HG02981 (cell line): ENCODE results near the gene TMEM260.

Experiments
- ATAC-seq: cut with Tn5 transposase; IDR thresholded peaks from one replicate; pipeline ENCODE4 v1.9.1; 2021; ENCODE audit warnings: mild to moderate bottlenecking, moderate library complexity; ENCODE audit not compliant: unreplicated experiment

The TMEM260 gene

GRCh38 chr14:56579345-56580220, at the start of gene TMEM260:
TMEM260 (plus strand) TSS chr14:56579798; CDS start chr14:56579915, 117 bp downstream.
- ATAC-seq, result peak; percentile 79

GRCh38 chr14:56532546-56532945, 47.1 kb upstream of the TMEM260 start:
- ATAC-seq, result no peak

- no peak for ATAC-seq
These were observed 44.9 kb upstream of the TMEM260 start for GRCh38 chr14:56534656-56535055.

GRCh38 chr14:56539862-56540261, 39.7 kb upstream of the TMEM260 start:
- ATAC-seq, result no peak

- ATAC-seq, result no peak
These were observed 36.2 kb upstream of the TMEM260 start for GRCh38 chr14:56543436-56543835.

GRCh38 chr14:56549721-56550120, 29.9 kb upstream of the TMEM260 start:
- no peak for ATAC-seq

GRCh38 chr14:56552615-56553014, 27.0 kb upstream of the TMEM260 start:
- no peak for ATAC-seq

- no peak for ATAC-seq
These were observed 25.3 kb upstream of the TMEM260 start for GRCh38 chr14:56554301-56554700.

- ATAC-seq, result no peak
These were observed 23.6 kb upstream of the TMEM260 start for GRCh38 chr14:56555921-56556570.

- no peak for ATAC-seq
These were observed 20.4 kb upstream of the TMEM260 start for GRCh38 chr14:56559182-56559581.

GRCh38 chr14:56561606-56562005, 18.0 kb upstream of the TMEM260 start:
- no peak for ATAC-seq

- no peak for ATAC-seq
These were observed 16.7 kb upstream of the TMEM260 start for GRCh38 chr14:56562883-56563282.

- ATAC-seq, result no peak
These were observed 10.4 kb upstream of the TMEM260 start for GRCh38 chr14:56569174-56569573.

GRCh38 chr14:56570295-56570694, 9.3 kb upstream of the TMEM260 start:
- no peak for ATAC-seq

GRCh38 chr14:56580221-56580711, 668 bp downstream of the TMEM260 start:
- ATAC-seq, result peak; percentile 8

- no peak for ATAC-seq
These were observed 1.6 kb downstream of the TMEM260 start for GRCh38 chr14:56581041-56581727.

- ATAC-seq, result no peak
These were observed 6.0 kb downstream of the TMEM260 start for GRCh38 chr14:56585461-56586084.

- ATAC-seq, result no peak
These were observed 8.1 kb downstream of the TMEM260 start for GRCh38 chr14:56587701-56588100.

- ATAC-seq, result no peak
These were observed 10.9 kb downstream of the TMEM260 start for GRCh38 chr14:56590535-56590960.

- ATAC-seq, result no peak
These were observed 13.3 kb downstream of the TMEM260 start for GRCh38 chr14:56592746-56593544.
